ENCODE results near the gene CILP. TPM values are rescaled to one million over a fixed set of nuclear protein-coding genes. Genes with fewer than 3 reads are reported as not detected.
"Not testable (repeated sequence)": the region's sequence is repeated elsewhere in the genome, so short reads cannot be mapped to it uniquely, and the experiment has no call there.

The CILP gene
- total RNA-seq, 1 experiment from 2014 or later, result 0.05 TPM

- BruUV-seq (replicated peaks), result no TSS peak
- H3K36me3 Mint-ChIP-seq (ENCODE audit: insufficient read depth, unreplicated experiment), result peaks cover 18% of the 10 kb centered on the region
- H3K27me3 Mint-ChIP-seq (ENCODE audit: unreplicated experiment), result peaks cover 21% of the 10 kb centered on the region
- no peaks in the 10 kb centered on the region for H3K4me1 Mint-ChIP-seq (ENCODE audit: low read depth, unreplicated experiment)
- no peak overlapping the region for H3K4me3 Mint-ChIP-seq (ENCODE audit: low read depth, unreplicated experiment)
- H3K27ac Mint-ChIP-seq (ENCODE audit: unreplicated experiment), result no peak overlapping the region
- no peaks in the 10 kb centered on the region for H3K9me3 Mint-ChIP-seq (ENCODE audit: low read depth, unreplicated experiment)
- CTCF ChIA-PET, result interaction anchor here (0.5 kb wide), 1 partner anchor 31 kb away, joined by 3 read pairs; no protein-coding TSS in a partner anchor
- peak; percentile 49 for DNase-seq
- intact Hi-C loops (cut with micrococcal nuclease; ENCODE audit: unreplicated experiment), result loop anchor here (1.0 to 2.0 kb wide), 3 partner anchors 82 to 116 kb away; partner anchors contain the start of gene RNU5B-1
- TF ChIP-seq CTCF (IDR thresholded peaks at IDR 0.05; ENCODE audit: unreplicated experiment), result peak; percentile 70
Observed at GRCh38 chr15:65189102-65189740, 22.1 kb downstream of the CILP start.

- intact Hi-C loops (cut with micrococcal nuclease; ENCODE audit: unreplicated experiment), result loop anchor here (2.0 kb wide), 1 partner anchor 116 kb away; the partner anchor contains the start of gene RNU5B-1
- Mint-ChIP-seq H3K36me3 (ENCODE audit: insufficient read depth, unreplicated experiment) (peaks cover 25% of the 10 kb centered on the region), H3K27me3 (ENCODE audit: unreplicated experiment) (peaks cover 13% of the 10 kb centered on the region)
- DNase-seq; H3K4me1 Mint-ChIP-seq (ENCODE audit: low read depth, unreplicated experiment); BruUV-seq (replicated peaks); H3K9me3 Mint-ChIP-seq (ENCODE audit: low read depth, unreplicated experiment); H3K4me3 Mint-ChIP-seq (ENCODE audit: low read depth, unreplicated experiment); H3K27ac Mint-ChIP-seq (ENCODE audit: unreplicated experiment): not testable (repeated sequence)
- CTCF ChIA-PET, result interaction anchor here (0.5 kb wide), 1 partner anchor 32 kb away, joined by 3 read pairs; no protein-coding TSS in a partner anchor
Observed at GRCh38 chr15:65188472-65188871, 22.8 kb downstream of the CILP start.

GRCh38 chr15:65184868-65185717 lies 26.2 kb downstream of the CILP start, which contains the start of gene CLPX:
Gene CLPX (minus strand): TSS chr15:65185342. CDS start chr15:65185153, 189 bp downstream.
- Mint-ChIP-seq H3K4me3 (ENCODE audit: low read depth, unreplicated experiment) (peak within 1 kb of the TSS; percentile 95), H3K9me3 (ENCODE audit: low read depth, unreplicated experiment) (no peaks in the 10 kb centered on the region), H3K27ac (ENCODE audit: unreplicated experiment) (peak within 1 kb of the TSS; percentile 20), H3K36me3 (ENCODE audit: insufficient read depth, unreplicated experiment) (peaks cover 44% of the 10 kb centered on the region), H3K4me1 (ENCODE audit: low read depth, unreplicated experiment) (no peaks in the 10 kb centered on the region), H3K27me3 (ENCODE audit: unreplicated experiment) (no peaks in the 10 kb centered on the region)
- intact Hi-C loops (cut with micrococcal nuclease; ENCODE audit: unreplicated experiment), result no loop called here
- no TSS peak for BruUV-seq (replicated peaks)
- no peak for TF ChIP-seq CTCF (IDR thresholded peaks at IDR 0.05; ENCODE audit: unreplicated experiment)
- CTCF ChIA-PET, result interaction anchor here (0.6 to 1.3 kb wide), 8 partner anchors 84 to 309 kb away, joined by 3 to 12 read pairs (median 4); partner anchors contain the start of gene PARP16
- DNase-seq, result peak; percentile 92

- intact Hi-C loops (cut with micrococcal nuclease; ENCODE audit: unreplicated experiment), result no loop called here
- CTCF ChIA-PET, result interaction anchor here (1.3 kb wide), 1 partner anchor 84 kb away, joined by 3 read pairs; no protein-coding TSS in a partner anchor
- peak; percentile 67 for DNase-seq
- H3K27ac Mint-ChIP-seq (ENCODE audit: unreplicated experiment), result peak overlapping the region; percentile 20
- no peaks in the 10 kb centered on the region for H3K27me3 Mint-ChIP-seq (ENCODE audit: unreplicated experiment)
- no TSS peak for BruUV-seq (replicated peaks)
- no peaks in the 10 kb centered on the region for H3K4me1 Mint-ChIP-seq (ENCODE audit: low read depth, unreplicated experiment)
- no peaks in the 10 kb centered on the region for H3K9me3 Mint-ChIP-seq (ENCODE audit: low read depth, unreplicated experiment)
- peak overlapping the region; percentile 95 for H3K4me3 Mint-ChIP-seq (ENCODE audit: low read depth, unreplicated experiment)
- H3K36me3 Mint-ChIP-seq (ENCODE audit: insufficient read depth, unreplicated experiment), result peaks cover 44% of the 10 kb centered on the region
- no peak for TF ChIP-seq CTCF (IDR thresholded peaks at IDR 0.05; ENCODE audit: unreplicated experiment)
Observed at GRCh38 chr15:65184305-65184867, 26.9 kb downstream of the CILP start.

Measured in Calu3 (cell line).